Ecto neural progenitor cell (in vitro differentiated cells): ENCODE data around the gene GTF2A1L.
"Not testable (repeated sequence)": the region's sequence is repeated elsewhere in the genome, so short reads cannot be mapped to it uniquely, and the experiment has no call there.

Source experiments
- DNase-seq: peaks from one replicate; pipeline ENCODE4 v3.0.0-alpha.2; 2018; ENCODE audit warnings: low spot score

GTF2A1L gene

DNA sequence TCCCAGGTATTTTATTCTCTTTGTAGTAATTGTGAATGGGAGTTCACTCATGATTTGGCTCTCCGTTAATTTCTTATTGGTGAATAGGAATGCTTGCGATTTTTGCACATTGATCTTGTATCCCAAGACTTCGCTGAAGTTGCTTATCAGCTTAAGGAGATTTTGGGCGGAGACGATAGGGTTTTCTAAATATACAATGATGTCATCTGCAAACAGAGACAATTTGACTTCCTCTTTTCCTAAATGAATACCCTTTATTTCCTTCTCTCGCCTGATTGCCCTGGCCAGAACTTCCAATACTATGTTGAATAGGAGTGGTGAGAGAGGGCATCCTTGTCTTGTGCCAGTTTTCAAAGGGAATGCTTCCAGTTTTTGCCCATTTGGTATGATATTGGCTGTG, 86.0 kb downstream of the GTF2A1L start:
- DNase-seq = not testable (repeated sequence)

- DNase-seq = no peak
Observed at GRCh38 chr2:48707466-48707865, 89.8 kb downstream of the GTF2A1L start.

DNA sequence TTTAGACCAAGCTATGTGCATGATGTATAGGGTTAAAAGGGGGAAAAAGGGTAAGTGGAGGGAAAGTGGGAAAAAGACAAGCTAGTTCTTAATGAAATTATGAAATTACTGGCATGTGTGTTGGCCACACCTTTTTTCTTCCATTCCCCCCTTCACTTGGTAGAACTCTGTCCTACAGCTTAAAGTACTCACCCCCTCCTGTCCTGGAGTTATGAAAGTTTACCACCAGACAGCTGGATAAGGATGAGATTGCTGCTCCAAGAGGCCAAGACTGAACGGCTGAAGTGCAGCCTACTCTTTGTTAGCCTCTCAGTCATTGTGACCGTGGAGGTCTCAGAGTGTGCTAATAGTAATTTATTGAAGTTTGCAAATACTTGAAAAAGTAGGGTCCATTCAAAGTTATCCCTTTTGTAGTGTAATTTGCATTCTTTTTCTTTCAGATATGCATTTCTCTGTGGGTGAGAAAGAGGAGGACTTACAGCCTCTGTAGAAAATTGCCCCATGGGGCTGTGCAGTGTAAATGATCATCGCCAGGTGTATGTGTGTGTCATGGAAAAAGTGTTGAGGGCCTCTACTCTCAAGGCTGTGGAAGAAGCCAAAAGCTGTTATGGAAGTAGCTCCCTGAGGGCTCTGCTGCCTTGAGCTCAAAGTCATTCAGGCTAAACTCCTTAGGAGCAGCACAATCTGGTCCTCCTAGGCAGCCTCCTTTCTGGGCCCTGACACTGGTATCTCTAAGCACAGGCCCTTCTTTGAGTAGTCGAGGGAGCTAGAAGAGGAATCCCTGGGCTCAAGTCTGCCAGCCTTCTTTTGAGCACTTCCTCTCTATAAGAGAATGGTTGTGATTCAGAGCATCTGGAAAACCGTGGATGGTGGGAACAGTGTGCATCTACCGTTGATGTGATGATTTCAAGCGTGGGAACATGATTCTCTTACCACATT, 91.7 kb downstream of the GTF2A1L start:
- no peak for DNase-seq

DNA sequence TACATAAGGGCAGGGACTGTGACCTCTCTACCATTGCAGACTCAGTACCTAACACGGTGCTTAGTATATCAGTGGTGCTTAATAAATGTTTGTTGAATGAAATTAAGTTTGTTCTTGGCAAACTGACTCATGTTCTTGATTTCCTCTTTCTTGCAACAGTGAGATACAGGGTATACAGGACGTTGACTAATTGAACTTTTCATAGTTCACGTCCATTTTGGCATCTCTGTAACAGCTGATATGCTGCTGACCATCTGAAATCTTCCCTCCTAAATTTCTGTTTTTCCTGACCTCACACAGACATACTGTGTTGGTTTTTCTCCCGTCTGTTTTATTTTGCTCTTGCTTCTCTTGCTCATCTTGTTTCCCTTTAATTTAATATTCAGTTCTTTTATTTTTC, 93.7 kb downstream of the GTF2A1L start:
- no peak for DNase-seq

- DNase-seq = no peak
Observed at GRCh38 chr2:48712151-48712550, 94.5 kb downstream of the GTF2A1L start.

DNA sequence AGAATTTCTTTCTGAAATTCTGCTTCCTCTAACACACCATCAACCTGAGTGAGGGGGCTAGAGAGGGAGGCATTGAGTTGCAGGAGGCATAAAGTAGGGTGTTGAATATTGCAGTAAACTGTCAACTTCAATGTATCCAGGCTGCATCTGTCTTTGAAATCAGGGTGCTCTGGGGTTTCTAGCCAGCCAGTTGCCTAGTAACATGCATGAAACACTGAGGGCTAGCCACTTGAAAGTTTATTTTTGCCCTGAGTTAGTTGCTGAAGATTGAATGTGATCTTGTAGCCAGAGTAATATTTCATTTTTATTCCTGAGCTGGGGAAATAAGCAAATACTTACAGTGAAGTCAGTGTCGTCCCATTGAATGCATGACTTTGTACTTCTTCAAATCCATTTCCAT, 96.0 kb downstream of the GTF2A1L start:
- no peak for DNase-seq

- DNase-seq = no peak
Observed at GRCh38 chr2:48714245-48714644, 96.6 kb downstream of the GTF2A1L start.

- DNase-seq = no peak
Observed at GRCh38 chr2:48715042-48715899, 97.6 kb downstream of the GTF2A1L start.

GRCh38 chr2:48715956-48716355, 98.3 kb downstream of the GTF2A1L start:
- DNase-seq = no peak

- no peak for DNase-seq
Observed at GRCh38 chr2:48717846-48718245, 100.2 kb downstream of the GTF2A1L start.

DNA sequence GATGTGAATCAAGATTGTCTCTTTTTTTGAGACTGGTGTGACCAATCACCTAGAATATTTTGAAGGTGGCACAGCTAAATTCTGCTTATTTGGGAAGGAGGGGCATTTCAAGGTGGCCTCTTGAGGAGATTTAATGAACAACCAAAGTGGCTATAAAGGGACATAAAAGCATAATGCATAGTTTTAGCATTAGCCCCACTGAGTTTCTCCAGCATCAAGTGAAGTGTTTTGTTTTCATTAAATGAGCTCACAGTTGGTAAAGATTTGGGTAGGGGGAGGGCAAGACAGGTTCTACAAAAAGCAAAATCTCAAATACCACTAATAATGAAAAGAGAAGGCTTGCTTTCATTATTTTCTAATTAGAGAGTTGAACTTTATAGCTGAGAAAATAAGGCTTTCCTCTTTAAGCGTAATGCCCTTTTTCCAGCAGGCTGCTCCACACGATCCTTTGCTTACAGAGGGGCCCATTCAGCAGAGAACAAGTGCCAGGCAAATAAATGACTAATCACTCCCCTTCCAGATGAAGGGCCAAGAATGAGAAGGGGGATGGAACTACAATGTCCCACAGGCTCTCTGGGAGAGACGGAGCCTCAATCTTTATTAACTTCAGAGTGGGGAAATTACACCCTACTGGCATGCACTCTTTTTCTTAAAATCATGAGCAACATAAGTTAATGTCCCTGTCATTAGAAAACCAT, 102.0 kb downstream of the GTF2A1L start:
- no peak for DNase-seq

- no peak for DNase-seq
Observed at GRCh38 chr2:48721158-48721557, 103.5 kb downstream of the GTF2A1L start.

DNA sequence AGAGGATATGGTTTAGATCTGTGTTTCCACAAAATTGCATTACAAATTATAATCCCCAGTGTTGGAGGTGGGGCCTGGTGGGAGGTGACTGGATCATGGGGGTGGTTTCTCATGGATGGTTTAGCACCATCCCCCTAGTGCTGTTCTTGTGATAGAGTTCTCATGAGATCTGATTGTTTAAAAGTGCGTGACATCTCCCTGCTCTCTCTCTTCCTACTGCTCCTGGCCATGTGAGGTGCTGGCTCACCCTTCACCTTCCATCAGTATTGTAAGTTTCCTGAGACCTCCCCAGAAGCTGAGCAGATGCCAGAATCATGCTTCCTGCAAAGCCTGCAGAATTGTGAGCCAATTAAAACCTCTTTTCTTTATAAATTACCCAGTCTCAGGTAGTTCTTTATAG, 104.7 kb downstream of the GTF2A1L start:
- no peak for DNase-seq

- no peak for DNase-seq
Observed at GRCh38 chr2:48723129-48723528, 105.5 kb downstream of the GTF2A1L start.

DNA sequence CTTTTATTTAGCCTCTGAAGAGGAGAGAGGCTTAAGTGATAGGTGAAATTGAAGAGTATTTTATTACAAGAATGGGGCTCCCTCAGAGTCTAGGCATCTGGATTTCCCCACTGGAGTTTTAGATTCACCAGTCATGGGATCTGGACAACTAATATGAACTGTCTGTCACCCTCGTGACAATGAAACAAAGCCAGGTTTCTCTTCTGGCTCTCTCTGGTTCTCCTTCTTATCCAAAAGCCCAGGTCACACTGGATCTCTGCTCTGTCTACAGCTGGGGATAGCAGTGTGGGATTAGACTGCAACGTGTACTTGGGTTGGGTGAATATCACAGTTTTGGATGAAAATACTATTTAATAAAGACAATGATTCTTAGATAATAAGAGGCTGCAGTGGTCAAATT, 106.6 kb downstream of the GTF2A1L start:
- DNase-seq = no peak

GRCh38 chr2:48725696-48726494, 108.2 kb downstream of the GTF2A1L start:
- DNase-seq = no peak

GRCh38 chr2:48727560-48727959, 109.9 kb downstream of the GTF2A1L start:
- no peak for DNase-seq

DNA sequence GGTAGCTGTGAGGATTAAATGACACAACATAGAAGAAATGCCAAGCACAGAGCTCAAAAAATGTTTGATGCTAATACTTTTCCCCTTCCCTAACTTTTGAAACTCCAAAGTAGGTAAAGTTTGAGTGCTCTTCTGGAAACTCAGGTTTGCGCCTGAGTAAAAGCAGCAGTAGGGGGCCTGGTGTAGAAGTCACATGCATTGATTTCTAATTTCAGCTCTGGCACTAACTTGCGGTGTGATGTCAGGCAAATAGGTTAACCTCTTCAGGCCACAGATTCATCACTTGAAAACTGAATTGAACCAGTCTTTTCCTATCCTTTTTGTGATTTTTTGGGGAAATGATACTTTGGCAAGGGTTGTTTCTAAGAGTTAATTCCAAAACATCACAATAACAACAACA, 110.6 kb downstream of the GTF2A1L start:
- DNase-seq = no peak

DNA sequence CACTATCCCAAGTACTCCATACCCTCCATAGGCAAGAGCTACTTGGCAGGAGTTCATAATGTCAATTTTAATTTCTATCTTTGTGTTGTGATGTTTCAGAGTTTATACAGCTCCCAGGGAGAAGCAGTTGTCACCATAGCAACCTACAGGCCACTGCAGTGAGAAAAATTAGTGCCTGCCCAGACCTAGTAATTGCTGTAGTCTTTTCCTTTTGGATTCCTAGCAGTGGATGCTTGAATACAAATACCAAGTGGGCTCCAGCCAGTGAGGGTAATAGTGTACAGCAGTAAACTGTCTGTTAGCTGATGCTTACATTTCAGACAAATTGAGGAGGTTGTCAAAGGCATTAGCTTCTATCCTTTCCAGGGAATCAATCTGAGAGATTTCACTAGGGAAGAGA, 111.2 kb downstream of the GTF2A1L start:
- no peak for DNase-seq
